Naive B cell (primary cell): ENCODE results near the gene KLB. TPM values are rescaled to one million over a fixed set of nuclear protein-coding genes. Genes with fewer than 3 reads are reported as not detected.
"Not testable (repeated sequence)": the region's sequence is repeated elsewhere in the genome, so short reads cannot be mapped to it uniquely, and the experiment has no call there.

ENCODE experiments used
- ATAC-seq, 2 donors: fragments of 150-1000 bp; cut with Tn5 transposase; 2 replicates each; pipeline ENCODE4 v1.10.0; 2021; ENCODE audit warnings: low read depth in 2 of 2, mild to moderate bottlenecking in 2 of 2, moderate library complexity in 2 of 2
- DNase-seq: peaks from one replicate; pipeline ENCODE4 v3.0.0; 2022
- H3K27ac Mint-ChIP-seq, 6 donors: one replicate each; pipeline ENCODE4 v1.8.0; 2020 to 2022; ENCODE audit warnings: mild to moderate bottlenecking in 6 of 6, mixed read lengths in 6 of 6, moderate library complexity in 5 of 6, inconsistent platforms in 2 of 6
- H3K27me3 Mint-ChIP-seq, 3 donors: one replicate each; pipeline ENCODE4 v1.8.0; 2021 to 2022; ENCODE audit warnings: mixed read lengths in 3 of 3, mild to moderate bottlenecking in 1 of 3
- H3K36me3 Mint-ChIP-seq, 2 donors: one replicate each; pipeline ENCODE4 v1.8.0; 2020 to 2022; ENCODE audit warnings: mixed read lengths in 2 of 2, inconsistent platforms in 1 of 2, mild to moderate bottlenecking in 1 of 2
- H3K4me1 Mint-ChIP-seq, 3 donors: one replicate each; pipeline ENCODE4 v1.8.0; 2020 to 2022; ENCODE audit warnings: mixed read lengths in 3 of 3, inconsistent platforms in 1 of 3, mild to moderate bottlenecking in 1 of 3, moderate library complexity in 1 of 3
- H3K4me3 Mint-ChIP-seq, 8 donors: one replicate each; pipeline ENCODE4 v1.8.0; 2020 to 2022; ENCODE audit warnings: mild to moderate bottlenecking in 8 of 8, mixed read lengths in 8 of 8, moderate library complexity in 8 of 8, inconsistent platforms in 2 of 8
- H3K9me3 Mint-ChIP-seq, 7 donors: one replicate each; pipeline ENCODE4 v1.8.0; 2020 to 2022; ENCODE audit warnings: mixed read lengths in 7 of 7, mild to moderate bottlenecking in 5 of 7, inconsistent platforms in 2 of 7, moderate library complexity in 1 of 7
- polyA plus RNA-seq, 6 donors: library from polyadenylated mRNA; unstranded; fragments of 300-500 nt; fragmentation: Illumina TruSeq; gene quantifications; one replicate each; pipeline ENCODE4 v1.2.3, GENCODE V29; 2021; ENCODE audit warnings: low read depth in 6 of 6

Gene KLB
- polyA plus RNA-seq, 6 donors from 2014 or later, result 0.10 to 0.34 (median 0.21) TPM; not detected in 1

DNA sequence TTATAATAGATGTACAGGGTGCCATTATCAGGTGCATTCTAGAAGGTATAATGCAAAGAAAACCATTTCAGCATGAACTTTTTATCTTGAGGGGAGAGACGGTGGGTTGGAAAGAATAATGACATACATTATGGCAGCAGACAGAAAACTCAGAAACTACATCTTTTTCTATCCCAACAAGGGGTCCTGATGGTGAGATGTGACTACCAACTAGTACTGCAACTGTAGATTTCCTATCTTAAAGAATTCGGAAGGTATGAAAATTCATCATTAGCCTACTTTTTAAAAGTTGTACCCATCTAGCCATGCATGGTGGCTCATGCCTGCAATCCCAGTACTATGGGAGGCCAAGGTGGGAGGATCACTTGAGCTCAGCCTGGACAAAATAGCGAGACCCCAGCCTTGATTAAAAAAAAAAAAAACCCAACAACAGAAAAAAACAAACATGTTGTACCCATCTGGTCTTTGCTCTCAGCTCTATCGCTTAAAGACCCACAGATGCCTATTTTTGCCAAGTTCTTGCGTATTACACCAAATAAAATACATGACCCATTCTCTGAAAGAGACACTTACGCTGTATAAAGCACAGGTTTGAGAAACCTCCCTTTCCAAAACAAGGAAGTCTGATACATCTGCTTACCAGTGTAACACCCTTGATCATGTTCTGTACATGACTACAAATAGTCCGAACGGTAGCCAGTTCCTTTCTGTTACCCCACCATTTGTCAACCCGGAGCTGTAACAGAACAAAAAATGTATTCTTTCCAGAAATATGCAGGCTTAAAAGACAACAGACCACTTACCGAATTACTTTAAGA is 50.4 kb downstream of the KLB start:
- H3K36me3 Mint-ChIP-seq, result peaks cover 32 to 33% of the 10 kb centered on the region in 2 donors
- no peaks in the 10 kb centered on the region for H3K27me3 Mint-ChIP-seq
- ATAC-seq (no peak), DNase-seq (no peak)
- H3K27ac Mint-ChIP-seq, result peak overlapping the region; percentile 98 to 100 (median 100)
- H3K9me3 Mint-ChIP-seq, result no peaks in the 10 kb centered on the region
- peak overlapping the region; percentile 70 to 99 (median 96) for H3K4me3 Mint-ChIP-seq
- peaks cover 13 to 34% (median 21%) of the 10 kb centered on the region in 3 donors for H3K4me1 Mint-ChIP-seq

DNA sequence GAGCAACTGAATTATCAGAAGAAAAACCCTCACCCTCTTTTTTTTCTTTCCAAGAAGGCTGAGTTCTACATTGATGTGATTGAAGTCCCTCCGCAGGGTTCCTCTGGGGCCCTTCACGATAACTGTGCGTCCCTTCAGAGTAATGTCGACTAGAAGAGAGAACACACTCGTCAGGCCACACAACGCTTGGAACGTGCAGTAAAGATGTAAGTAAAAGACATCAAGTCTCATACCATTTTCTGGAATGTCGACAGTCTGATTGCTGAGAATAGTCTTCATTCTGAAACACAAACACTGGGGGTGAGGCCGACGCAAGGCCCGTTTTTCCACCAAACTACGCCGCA is 51.4 kb downstream of the KLB start:
- ATAC-seq, result peak; percentile 2 to 8
- H3K4me3 Mint-ChIP-seq, result peak overlapping the region; percentile 95 to 99 (median 96)

DNA sequence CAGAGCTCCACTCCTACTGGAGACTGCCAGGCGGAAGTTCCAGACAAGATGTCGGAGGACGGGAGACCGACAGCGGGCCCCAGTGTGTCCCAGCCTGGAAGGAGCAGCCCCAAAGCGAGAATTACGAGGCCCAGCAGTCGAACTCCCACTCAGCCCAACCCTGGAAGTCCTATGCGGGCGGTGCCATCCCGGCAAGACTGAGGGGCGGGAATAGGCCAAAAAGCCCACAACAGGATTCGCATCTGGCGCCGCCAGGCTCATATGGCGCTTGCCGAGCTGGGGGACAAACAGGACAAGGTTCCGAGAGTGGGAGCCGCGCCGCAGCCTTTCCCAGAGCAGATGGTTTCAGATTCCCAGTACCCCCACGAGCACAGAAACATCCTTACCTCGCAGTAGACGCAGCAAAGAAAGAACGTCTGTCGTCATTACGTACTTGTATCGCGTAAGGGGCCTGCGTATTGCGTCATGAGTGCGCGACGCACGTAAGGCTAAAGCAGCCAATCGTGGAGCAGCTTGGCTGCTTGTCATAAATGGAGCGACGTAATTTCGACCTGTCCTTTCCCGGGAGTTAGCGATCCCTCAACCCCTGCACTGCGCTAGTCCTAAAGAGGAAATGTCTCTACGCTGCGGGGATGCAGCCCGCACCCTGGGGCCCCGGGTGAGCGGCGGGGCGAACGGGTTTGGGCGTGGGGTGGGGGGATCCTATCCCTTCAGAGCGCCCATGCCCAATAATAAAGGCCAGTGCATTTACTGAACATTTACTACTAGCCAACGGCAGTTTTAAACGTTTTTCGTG is 52.0 kb downstream of the KLB start, which contains the start of the genes LIAS and RPL9:
Gene LIAS (plus strand): TSS at position 552 of the 796 bp plus-strand sequence. CDS start 62 bp downstream, at position 614.
Gene RPL9 (minus strand): TSS at position 418 of the 796 bp plus-strand sequence. CDS start 483 bp downstream, outside the sequence.
- H3K4me3 Mint-ChIP-seq, result peak within 1 kb of the TSS; percentile 95 to 99 (median 96)
- DNase-seq, result peak; percentile 91
- H3K27ac Mint-ChIP-seq, result peak within 1 kb of the TSS; percentile 98 to 100 (median 100)
- H3K36me3 Mint-ChIP-seq, result peaks cover 18 to 21% of the 10 kb centered on the region in 2 donors
- H3K27me3 Mint-ChIP-seq, result no peaks in the 10 kb centered on the region
- H3K9me3 Mint-ChIP-seq, result no peaks in the 10 kb centered on the region
- H3K4me1 Mint-ChIP-seq, result peaks cover 8 to 34% (median 21%) of the 10 kb centered on the region in 3 donors
- ATAC-seq, result peak; percentile 85 to 89

More for the DNA sequence above, 51.4 kb downstream of the KLB start:
- DNase-seq, H3K27me3 Mint-ChIP-seq, H3K9me3 Mint-ChIP-seq: not testable (repeated sequence)
- Mint-ChIP-seq H3K27ac (peak overlapping the region; percentile 98 to 100 (median 100)), H3K36me3 (peaks cover 23 to 24% of the 10 kb centered on the region in 2 donors), H3K4me1 (peaks cover 8 to 34% (median 21%) of the 10 kb centered on the region in 3 donors)

DNA sequence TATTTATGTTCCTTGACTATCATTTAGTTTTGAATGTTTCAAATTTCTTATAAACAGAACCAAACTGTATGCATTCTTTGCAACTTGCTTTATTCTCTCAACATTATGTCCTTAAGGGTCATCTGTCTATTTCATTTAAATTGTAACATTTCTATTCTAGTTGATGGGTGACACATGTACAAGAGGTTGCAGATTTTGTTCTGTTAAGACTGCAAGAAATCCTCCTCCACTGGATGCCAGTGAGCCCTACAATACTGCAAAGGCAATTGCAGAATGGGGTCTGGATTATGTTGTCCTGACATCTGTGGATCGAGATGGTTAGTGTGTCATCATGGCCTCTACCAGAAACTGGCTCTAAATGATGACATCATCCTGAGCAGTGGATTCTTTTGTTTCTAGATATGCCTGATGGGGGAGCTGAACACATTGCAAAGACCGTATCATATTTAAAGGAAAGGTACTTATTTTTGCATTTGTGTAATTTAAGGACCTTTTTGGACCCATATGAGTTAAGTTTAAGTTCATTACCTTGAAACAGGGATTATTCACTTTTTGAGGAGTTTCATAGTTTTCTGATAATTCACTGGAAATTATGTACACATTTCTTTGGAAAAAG is 58.3 kb downstream of the KLB start:
- Mint-ChIP-seq H3K27ac (no peak overlapping the region), H3K9me3 (no peaks in the 10 kb centered on the region), H3K4me3 (peak overlapping the region in 1 of 8 donors; percentile 2), H3K4me1 (peaks cover 4 to 11% (median 7%) of the 10 kb centered on the region in 3 donors), H3K27me3 (no peaks in the 10 kb centered on the region), H3K36me3 (peaks cover 7 to 12% of the 10 kb centered on the region in 2 donors)
- DNase-seq, result no peak
- ATAC-seq, result no peak

DNA sequence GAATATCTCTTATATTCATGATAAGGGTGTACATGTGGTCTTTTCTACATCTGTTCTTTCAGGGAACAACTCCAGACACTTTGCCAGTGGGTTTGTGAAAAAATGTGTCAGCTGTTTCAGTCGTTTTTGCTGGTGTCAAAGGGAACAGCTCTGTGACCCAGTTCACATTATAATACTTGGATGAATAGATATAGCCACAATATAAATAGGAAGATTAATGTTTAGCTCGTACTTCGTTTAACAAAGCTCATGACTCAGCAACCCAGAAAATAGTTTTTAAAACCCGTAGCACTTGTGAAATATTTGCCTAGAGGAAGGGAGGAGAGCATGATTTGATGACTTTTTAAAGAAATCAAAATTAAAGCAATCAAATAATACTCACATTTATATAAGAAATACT is 60.0 kb downstream of the KLB start:
- Mint-ChIP-seq H3K4me3 (no peak overlapping the region), H3K4me1 (peaks cover 5 to 12% (median 9%) of the 10 kb centered on the region in 3 donors), H3K27me3 (no peaks in the 10 kb centered on the region), H3K36me3 (peaks cover 7 to 12% of the 10 kb centered on the region in 2 donors), H3K9me3 (no peaks in the 10 kb centered on the region), H3K27ac (no peak overlapping the region)
- DNase-seq (no peak), ATAC-seq (no peak)

DNA sequence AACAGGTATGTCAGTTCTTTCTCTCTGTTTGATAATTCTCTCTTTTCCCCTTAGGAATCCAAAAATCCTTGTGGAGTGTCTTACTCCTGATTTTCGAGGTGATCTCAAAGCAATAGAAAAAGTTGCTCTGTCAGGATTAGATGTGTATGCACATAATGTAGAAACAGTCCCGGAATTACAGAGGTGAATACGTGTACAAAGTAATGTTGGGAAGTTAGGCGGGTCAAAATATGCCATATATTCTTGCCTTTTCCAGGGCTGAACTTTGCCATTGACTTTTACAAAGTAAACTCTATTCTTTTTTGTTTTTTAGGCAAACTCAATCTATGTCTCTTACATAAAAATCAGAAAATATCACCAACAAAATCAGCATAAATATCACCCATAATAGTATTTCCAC is 60.7 kb downstream of the KLB start:
- Mint-ChIP-seq H3K4me1 (peaks cover 5 to 12% (median 9%) of the 10 kb centered on the region in 3 donors), H3K36me3 (peaks cover 7 to 12% of the 10 kb centered on the region in 2 donors), H3K27ac (no peak overlapping the region), H3K27me3 (no peaks in the 10 kb centered on the region), H3K9me3 (no peaks in the 10 kb centered on the region), H3K4me3 (no peak overlapping the region)
- ATAC-seq (no peak), DNase-seq (no peak)

DNA sequence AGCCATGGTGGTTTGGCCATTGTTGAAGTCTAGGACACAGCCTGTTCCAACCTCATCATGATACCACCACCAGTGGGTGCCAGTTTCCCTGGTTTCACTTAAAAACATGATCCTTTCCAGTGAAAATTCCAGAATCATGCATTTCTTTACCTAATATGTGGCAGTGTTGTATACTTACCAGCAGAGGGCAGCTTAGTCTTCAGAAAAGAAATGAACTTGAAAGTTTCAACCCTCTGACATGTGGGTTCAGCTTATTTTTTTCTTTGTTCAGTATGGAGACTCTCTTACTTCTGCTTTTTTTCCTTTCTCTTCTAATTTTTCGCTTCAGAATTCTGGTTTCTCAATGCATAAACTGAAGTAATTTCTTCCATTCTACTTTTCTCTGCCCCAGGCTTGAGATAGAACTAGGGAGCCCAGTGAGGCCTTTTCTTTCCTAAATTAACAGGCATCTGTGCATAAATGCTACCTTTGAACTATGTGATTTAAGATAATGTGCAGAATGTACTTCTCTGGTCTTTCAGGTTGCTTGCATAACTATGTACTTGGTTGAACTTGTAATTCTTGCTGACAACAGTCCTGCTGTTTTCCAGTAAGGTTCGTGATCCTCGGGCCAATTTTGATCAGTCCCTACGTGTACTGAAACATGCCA is 62.8 kb downstream of the KLB start:
- peak overlapping the region in 7 of 8 donors; percentile 3 to 87 (median 66) for H3K4me3 Mint-ChIP-seq
- H3K27ac Mint-ChIP-seq, result peak overlapping the region in 4 of 6 donors; percentile 90 to 96 (median 91)
- no peaks in the 10 kb centered on the region for H3K27me3 Mint-ChIP-seq
- peak; percentile 96 to 97 for ATAC-seq
- H3K36me3 Mint-ChIP-seq, result peaks cover 4 to 5% of the 10 kb centered on the region in 2 donors
- H3K9me3 Mint-ChIP-seq, result no peaks in the 10 kb centered on the region
- peak; percentile 73 for DNase-seq
- H3K4me1 Mint-ChIP-seq, result peaks cover 5 to 12% (median 9%) of the 10 kb centered on the region in 3 donors

DNA sequence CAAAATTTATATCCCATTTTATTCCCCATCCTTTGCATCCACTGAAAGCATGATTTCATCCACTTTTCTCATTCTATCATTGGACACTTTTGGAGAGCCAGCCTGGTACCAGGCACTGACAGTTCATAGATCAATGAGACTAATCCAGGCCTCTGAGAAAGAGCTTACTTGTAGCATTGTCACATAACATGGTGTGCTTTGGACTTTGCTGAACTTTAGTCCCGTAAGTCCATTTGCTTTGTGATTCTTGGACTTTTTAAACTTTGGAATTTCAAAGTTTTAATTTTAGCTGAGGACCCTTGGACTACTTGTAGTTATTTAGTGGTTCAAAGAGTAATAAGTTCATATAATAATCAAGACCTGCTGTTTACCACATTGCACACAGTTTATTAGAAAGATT is 63.7 kb downstream of the KLB start:
- Mint-ChIP-seq H3K9me3 (no peaks in the 10 kb centered on the region), H3K4me3 (no peak overlapping the region), H3K4me1 (peaks cover 5 to 12% (median 9%) of the 10 kb centered on the region in 3 donors), H3K27me3 (no peaks in the 10 kb centered on the region), H3K36me3 (no peaks in the 10 kb centered on the region), H3K27ac (no peak overlapping the region)
- ATAC-seq (no peak), DNase-seq (no peak)

DNA sequence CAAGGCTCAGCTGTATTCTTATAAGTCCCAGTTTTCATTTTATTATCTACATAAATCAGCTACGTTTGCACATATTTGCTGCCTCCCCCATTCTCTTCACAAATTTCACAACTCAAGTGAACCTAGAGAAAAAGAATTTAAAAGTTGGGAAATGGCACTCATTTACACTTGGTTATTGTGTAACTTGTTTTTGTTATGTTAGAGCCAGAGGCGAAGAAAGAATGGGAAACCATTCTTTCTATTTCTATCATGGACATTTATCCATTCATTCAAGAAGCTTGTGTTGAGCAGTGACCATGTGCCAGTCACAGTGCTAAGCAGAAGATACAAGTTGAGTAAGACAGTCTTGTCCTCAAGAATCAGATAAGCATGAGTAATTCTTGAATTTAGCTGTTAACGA is 65.7 kb downstream of the KLB start:
- H3K4me1 Mint-ChIP-seq, result peaks cover 5 to 12% (median 9%) of the 10 kb centered on the region in 3 donors

DNA sequence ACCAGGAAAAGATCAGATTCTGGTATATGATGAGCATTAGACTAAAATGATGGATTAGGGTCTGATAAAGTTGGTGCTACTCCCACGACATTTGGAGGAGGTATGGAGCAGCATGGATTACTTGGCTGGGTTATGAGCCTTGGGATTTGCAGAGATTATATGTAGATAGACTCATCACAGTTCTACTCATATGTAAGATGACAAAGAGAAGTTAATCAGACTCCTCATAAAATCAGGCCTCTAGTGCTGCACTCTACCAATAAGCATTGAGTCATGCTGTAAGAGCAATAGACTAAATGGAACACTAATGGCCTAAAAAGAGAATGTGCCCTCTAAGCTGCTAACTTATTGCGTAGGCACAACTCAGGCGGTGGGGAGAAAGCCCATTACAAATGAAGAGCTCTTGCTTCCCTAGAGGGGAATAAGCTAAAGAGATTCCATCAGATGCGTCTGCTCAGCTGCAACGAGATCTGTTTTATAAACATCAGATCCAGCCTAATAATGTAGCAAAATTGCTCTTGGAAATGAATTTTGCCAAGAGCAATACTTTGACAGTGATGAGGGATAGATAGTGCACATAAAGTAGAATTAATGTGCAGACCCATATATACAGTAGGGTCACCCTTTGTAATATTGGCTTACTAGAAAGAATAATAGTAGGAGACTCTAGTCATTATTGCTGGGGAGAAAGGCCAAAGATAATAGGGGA is 69.6 kb downstream of the KLB start:
- H3K9me3 Mint-ChIP-seq, result no peaks in the 10 kb centered on the region
- H3K4me1 Mint-ChIP-seq, result no peaks in the 10 kb centered on the region
- no peak for DNase-seq
- peak overlapping the region in 1 of 6 donors; percentile 49 for H3K27ac Mint-ChIP-seq
- no peaks in the 10 kb centered on the region for H3K27me3 Mint-ChIP-seq
- no peak for ATAC-seq
- H3K36me3 Mint-ChIP-seq, result no peaks in the 10 kb centered on the region
- no peak overlapping the region for H3K4me3 Mint-ChIP-seq

More for the DNA sequence above, 65.7 kb downstream of the KLB start:
- H3K27me3 Mint-ChIP-seq, result no peaks in the 10 kb centered on the region
- ATAC-seq (no peak), DNase-seq (no peak)
- H3K4me3 Mint-ChIP-seq, result no peak overlapping the region
- H3K9me3 Mint-ChIP-seq, result no peaks in the 10 kb centered on the region
- H3K36me3 Mint-ChIP-seq, result no peaks in the 10 kb centered on the region
- no peak overlapping the region for H3K27ac Mint-ChIP-seq

DNA sequence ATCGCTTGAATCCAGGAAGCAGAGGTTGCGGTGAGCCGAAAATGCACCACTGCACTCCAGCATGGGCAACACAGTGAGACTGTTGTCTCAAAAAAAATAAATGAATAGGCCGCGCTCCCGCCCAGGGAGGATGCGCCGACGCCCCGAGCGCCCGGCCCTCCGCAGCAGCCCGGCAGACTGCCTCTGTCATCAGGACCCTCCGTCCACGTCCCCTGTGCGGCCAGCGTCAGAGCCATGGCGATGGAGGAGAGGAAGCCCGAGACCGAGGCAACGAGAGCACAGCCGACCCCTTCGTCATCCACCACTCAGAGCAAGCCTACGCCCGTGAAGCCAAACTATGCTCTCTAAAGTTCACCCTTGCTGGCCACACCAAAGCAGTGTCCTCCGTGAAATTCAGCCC is 73.5 kb downstream of the KLB start:
- no peak overlapping the region for H3K27ac Mint-ChIP-seq
- no peak overlapping the region for H3K4me3 Mint-ChIP-seq
- ATAC-seq, result no peak
- H3K36me3 Mint-ChIP-seq, result peaks cover 0 to 7% of the 10 kb centered on the region in 2 donors
- DNase-seq, result no peak
- H3K9me3 Mint-ChIP-seq, result peaks cover 0 to 9% (median 6%) of the 10 kb centered on the region in 7 donors
- no peaks in the 10 kb centered on the region for H3K27me3 Mint-ChIP-seq
- H3K4me1 Mint-ChIP-seq, result no peaks in the 10 kb centered on the region

DNA sequence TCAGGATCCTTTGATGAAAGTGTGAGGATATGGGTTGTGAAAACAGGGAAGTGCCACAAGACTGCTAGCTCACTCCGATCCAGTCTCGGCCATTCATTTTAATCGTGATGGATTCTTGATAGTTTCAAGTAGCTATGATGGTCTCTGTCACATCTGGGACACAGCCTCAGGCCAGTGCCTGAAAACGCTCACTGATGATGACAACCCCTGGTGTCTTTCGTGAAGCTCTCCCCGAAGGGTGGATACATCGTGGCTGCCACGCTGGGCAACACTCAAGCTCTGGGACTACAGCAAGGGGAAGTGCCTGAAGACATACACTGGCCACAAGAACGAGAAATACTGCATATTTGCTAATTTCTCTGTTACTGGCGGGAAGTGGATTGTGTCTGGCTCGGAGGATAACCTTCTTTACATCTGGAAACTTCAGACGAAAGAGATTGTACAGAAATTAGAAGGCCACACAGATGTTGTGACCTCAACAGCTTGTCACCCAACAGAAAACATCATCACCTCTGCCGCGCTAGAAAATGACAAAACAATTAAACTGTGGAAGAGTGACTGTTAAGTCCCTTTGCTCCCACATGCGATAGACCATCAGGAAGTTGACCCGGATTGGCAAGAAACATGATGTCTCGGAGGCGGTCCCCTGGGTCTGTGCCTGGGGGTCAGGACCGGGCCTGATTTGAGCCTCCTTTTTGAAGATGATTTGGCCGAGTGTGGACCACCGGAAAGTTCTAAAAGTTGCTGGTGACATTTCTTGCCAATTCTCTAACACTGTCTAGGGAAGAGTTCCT is 74.4 kb downstream of the KLB start:
- ATAC-seq (no peak), DNase-seq (no peak)
- H3K4me1 Mint-ChIP-seq, result no peaks in the 10 kb centered on the region
- H3K27me3 Mint-ChIP-seq, result no peaks in the 10 kb centered on the region
- peaks cover 0 to 7% of the 10 kb centered on the region in 2 donors for H3K36me3 Mint-ChIP-seq
- peaks cover 0 to 10% (median 7%) of the 10 kb centered on the region in 7 donors for H3K9me3 Mint-ChIP-seq
- no peak overlapping the region for H3K4me3 Mint-ChIP-seq
- H3K27ac Mint-ChIP-seq, result no peak overlapping the region
